ENCODE data around the gene FOXD1. TPM values are rescaled to one million over a fixed set of nuclear protein-coding genes. Genes with fewer than 3 reads are reported as not detected.

FOXD1 gene
- total and polyA plus RNA-seq, 9 of the 15 experiments (the other 6 are each of a cell fraction or from before 2014, with no cell fraction given): 0.03 to 0.40 (median 0.10) TPM; not detected in 4

GRCh38 chr5:73488806-73489205, 40.2 kb upstream of the FOXD1 start:
- FAIRE-seq: peak; percentile 99
- peak overlapping the region; percentile 39 for H3K4me2 ChIP-seq (ENCODE audit: insufficient read depth, low read length)
- H3K9ac ChIP-seq (ENCODE audit: insufficient read depth in 1 of 2, low read depth in 2 of 2, low read length in 2 of 2): peak overlapping the region in 1 of 2 experiments; percentile 47; a peak in 1 of 4 replicates
- peak; percentile 96 for ATAC-seq
- H3K36me3 ChIP-seq (ENCODE audit: control insufficient read depth, insufficient read depth, low read length): no peaks in the 10 kb centered on the region
- H2AFZ ChIP-seq (ENCODE audit: low read depth, low read length): peak overlapping the region; percentile 30
- no peaks in the 10 kb centered on the region for H3K27me3 ChIP-seq (ENCODE audit: control insufficient read depth in 2 of 2, insufficient read depth in 2 of 2, low read length in 2 of 2)
- H3K27ac ChIP-seq (ENCODE audit: extremely low read depth, low read depth, low read length): peak overlapping the region; percentile 27
- ChIA-PET POLR2A (interaction anchor here (0.7 to 2.1 kb wide), 2 partner anchors 9 to 10 kb away, joined by 3 to 9 read pairs; partner anchors contain the start of gene BTF3), CTCF (ENCODE audit: low intra/inter-chr PET ratio) (no interaction called here)
- in situ Hi-C loops (cut with MboI): no loop called here
- intact Hi-C loops (cut with micrococcal nuclease): no loop called here
- H3K9me3 ChIP-seq (replicated peaks; ENCODE audit: control insufficient read depth, insufficient read depth, low read depth, low read length): no peaks in the 10 kb centered on the region
- no peak overlapping the region for H3K4me3 ChIP-seq
- peak; percentile 54 to 86 (median 64) for DNase-seq (ENCODE audit: extremely low read depth in 1 of 4, low spot score in 3 of 4)
- H3K9me1 ChIP-seq (ENCODE audit: control insufficient read depth, insufficient read depth, low read length): no peaks in the 10 kb centered on the region
- no peaks in the 10 kb centered on the region for H4K20me1 ChIP-seq (replicated peaks; ENCODE audit: control insufficient read depth, insufficient read depth, low read length)
- H3K4me1 ChIP-seq (replicated peaks in 1 of 2; ENCODE audit: control insufficient read depth in 2 of 2, insufficient read depth in 2 of 2, low read length in 2 of 2): peaks cover 9 to 12% of the 10 kb centered on the region in 2 experiments; a peak in 3 of 5 replicates
- 0% methylated on average over 3 of the region's 3 CpGs for WGBS (ENCODE audit: insufficient coverage, low coverage, missing lambda C conversion rate)
- no TSS peak for BruUV-seq (replicated peaks)
- H3K79me2 ChIP-seq (ENCODE audit: control insufficient read depth, insufficient read depth, low read length): no peaks in the 10 kb centered on the region
- TF ChIP-seq PREB (CRISPR knock-in tag; IDR thresholded peaks at IDR 0.05) (no peak), ZNF124 (CRISPR knock-in tag; IDR thresholded peaks at IDR 0.05) (no peak), PKNOX1 (IDR thresholded peaks at IDR 0.05) (peak; percentile 60; the same call in 1 of the 2 replicates), SOX6 (IDR thresholded peaks at IDR 0.05) (peak; percentile 65), RUNX1 (IDR thresholded peaks at IDR 0.05; ENCODE audit: low read depth) (0 out of 2 replicates have a peak, but pooled peaks have one; percentile 3), PHF21A (IDR thresholded peaks at IDR 0.05; ENCODE audit: borderline replicate concordance, low read depth) (no peak), NFE2 (IDR thresholded peaks at IDR 0.05; ENCODE audit: low read depth) (0 out of 2 replicates have a peak, but pooled peaks have one; percentile 7), BRD4 (IDR thresholded peaks at IDR 0.05) (no peak), NEUROD1 (IDR thresholded peaks at IDR 0.05; ENCODE audit: borderline replicate concordance, low read depth, low read length, partially characterized antibody) (peak; percentile 40), CTBP1 (IDR thresholded peaks at IDR 0.05; ENCODE audit: borderline replicate concordance) (peak; percentile 78; the same call in 1 of the 2 replicates)
- TF ChIP-seq, protein P1, sequence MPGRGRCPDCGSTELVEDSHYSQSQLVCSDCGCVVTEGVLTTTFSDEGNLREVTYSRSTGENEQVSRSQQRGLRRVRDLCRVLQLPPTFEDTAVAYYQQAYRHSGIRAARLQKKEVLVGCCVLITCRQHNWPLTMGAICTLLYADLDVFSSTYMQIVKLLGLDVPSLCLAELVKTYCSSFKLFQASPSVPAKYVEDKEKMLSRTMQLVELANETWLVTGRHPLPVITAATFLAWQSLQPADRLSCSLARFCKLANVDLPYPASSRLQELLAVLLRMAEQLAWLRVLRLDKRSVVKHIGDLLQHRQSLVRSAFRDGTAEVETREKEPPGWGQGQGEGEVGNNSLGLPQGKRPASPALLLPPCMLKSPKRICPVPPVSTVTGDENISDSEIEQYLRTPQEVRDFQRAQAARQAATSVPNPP (IDR thresholded peaks at IDR 0.05; ENCODE audit: borderline replicate concordance, insufficient read depth, insufficient read length): no peak
- TF ChIP-seq, protein P2, sequence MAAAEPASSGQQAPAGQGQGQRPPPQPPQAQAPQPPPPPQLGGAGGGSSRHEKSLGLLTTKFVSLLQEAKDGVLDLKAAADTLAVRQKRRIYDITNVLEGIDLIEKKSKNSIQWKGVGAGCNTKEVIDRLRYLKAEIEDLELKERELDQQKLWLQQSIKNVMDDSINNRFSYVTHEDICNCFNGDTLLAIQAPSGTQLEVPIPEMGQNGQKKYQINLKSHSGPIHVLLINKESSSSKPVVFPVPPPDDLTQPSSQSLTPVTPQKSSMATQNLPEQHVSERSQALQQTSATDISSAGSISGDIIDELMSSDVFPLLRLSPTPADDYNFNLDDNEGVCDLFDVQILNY (CRISPR knock-in tag; IDR thresholded peaks at IDR 0.05): no peak
- TF ChIP-seq, protein P3, sequence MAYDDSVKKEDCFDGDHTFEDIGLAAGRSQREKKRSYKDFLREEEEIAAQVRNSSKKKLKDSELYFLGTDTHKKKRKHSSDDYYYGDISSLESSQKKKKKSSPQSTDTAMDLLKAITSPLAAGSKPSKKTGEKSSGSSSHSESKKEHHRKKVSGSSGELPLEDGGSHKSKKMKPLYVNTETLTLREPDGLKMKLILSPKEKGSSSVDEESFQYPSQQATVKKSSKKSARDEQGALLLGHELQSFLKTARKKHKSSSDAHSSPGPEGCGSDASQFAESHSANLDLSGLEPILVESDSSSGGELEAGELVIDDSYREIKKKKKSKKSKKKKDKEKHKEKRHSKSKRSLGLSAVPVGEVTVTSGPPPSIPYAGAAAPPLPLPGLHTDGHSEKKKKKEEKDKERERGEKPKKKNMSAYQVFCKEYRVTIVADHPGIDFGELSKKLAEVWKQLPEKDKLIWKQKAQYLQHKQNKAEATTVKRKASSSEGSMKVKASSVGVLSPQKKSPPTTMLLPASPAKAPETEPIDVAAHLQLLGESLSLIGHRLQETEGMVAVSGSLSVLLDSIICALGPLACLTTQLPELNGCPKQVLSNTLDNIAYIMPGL (CRISPR knock-in tag; IDR thresholded peaks at IDR 0.05): no peak
- TF ChIP-seq, protein P4, sequence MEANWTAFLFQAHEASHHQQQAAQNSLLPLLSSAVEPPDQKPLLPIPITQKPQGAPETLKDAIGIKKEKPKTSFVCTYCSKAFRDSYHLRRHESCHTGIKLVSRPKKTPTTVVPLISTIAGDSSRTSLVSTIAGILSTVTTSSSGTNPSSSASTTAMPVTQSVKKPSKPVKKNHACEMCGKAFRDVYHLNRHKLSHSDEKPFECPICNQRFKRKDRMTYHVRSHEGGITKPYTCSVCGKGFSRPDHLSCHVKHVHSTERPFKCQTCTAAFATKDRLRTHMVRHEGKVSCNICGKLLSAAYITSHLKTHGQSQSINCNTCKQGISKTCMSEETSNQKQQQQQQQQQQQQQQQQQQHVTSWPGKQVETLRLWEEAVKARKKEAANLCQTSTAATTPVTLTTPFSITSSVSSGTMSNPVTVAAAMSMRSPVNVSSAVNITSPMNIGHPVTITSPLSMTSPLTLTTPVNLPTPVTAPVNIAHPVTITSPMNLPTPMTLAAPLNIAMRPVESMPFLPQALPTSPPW (CRISPR knock-in tag; IDR thresholded peaks at IDR 0.05): 0 out of 2 replicates have a peak, but pooled peaks have one; percentile 25

Measured in K562 (cell line).